Activated naive CD8-positive, alpha-beta T cell treated with anti-CD3 and anti-CD28 coated beads, Interleukin-2, amount 10 ng/mL, durations not matched to agents 7 days and 5 days (primary cell): ENCODE results near the gene ARID4B. TPM values are rescaled to one million over a fixed set of nuclear protein-coding genes. Genes with fewer than 3 reads are reported as not detected.

Source experiments
- ATAC-seq: fragments of 150-1000 bp; cut with Tn5 transposase; one replicate; pipeline ENCODE4 v1.10.0; 2021; ENCODE audit warnings: low read depth, moderate library complexity
- POLR2A ChIA-PET: fragments of 350-600 bp; sonication (Branson Sonifier 250); formaldehyde crosslinking; loops from one replicate; lab custom pipeline; 2021; ENCODE audit warnings: antibody characterized with exemption; lab: Charles Lee
- DNase-seq: peaks from one replicate; pipeline ENCODE4 v3.0.0; 2021
- H3K27ac Mint-ChIP-seq: one replicate; pipeline ENCODE4 v1.8.0; 2022; ENCODE audit warnings: mild to moderate bottlenecking, mixed read lengths
- H3K27me3 Mint-ChIP-seq: one replicate; pipeline ENCODE4 v1.8.0; 2022; ENCODE audit warnings: mild to moderate bottlenecking, moderate library complexity, mixed read lengths
- H3K36me3 Mint-ChIP-seq: one replicate; pipeline ENCODE4 v1.8.0; 2021; ENCODE audit warnings: mild to moderate bottlenecking, mixed read lengths
- H3K4me1 Mint-ChIP-seq: one replicate; pipeline ENCODE4 v1.8.0; 2021; ENCODE audit warnings: mixed read lengths
- H3K4me3 Mint-ChIP-seq: one replicate; pipeline ENCODE4 v1.8.0; 2022; ENCODE audit warnings: mild to moderate bottlenecking, moderate library complexity, mixed read lengths
- H3K9me3 Mint-ChIP-seq: one replicate; pipeline ENCODE4 v1.8.0; 2021; ENCODE audit warnings: mixed read lengths
- microRNA-seq: library from miRNA; unstranded; fragments of <30 nt; microRNA quantifications from one replicate; pipeline ENCODE4 v1.2.0, GENCODE V29; 2022
- total RNA-seq, 2 experiments: library from RNA; stranded (reverse); gene quantifications; one replicate each; pipeline ENCODE4 v1.2.3, GENCODE V29; 2021

ARID4B gene
- total RNA-seq, 2 experiments from 2014 or later, result 62.3 to 66.6 TPM

DNA sequence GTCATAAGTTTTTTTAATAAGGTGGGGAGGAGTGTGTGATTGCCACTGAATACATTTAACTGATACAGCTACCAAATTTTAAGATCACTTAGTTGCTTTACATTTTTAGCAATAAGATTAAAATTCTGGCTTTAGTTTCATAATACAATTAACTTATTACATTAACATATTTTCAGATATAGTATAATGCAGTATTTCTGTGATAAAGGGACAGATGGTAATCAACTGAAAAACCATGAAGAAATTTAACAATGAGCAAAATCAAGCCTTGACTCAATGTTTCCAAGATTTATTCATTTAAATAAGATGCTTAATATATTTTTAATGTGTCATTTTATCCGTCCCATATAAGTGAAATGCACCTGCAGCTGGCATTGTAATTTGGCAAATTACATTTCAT, 203.3 kb downstream of the ARID4B start:
- H3K27me3 Mint-ChIP-seq, result no peaks in the 10 kb centered on the region
- no peaks in the 10 kb centered on the region for H3K9me3 Mint-ChIP-seq
- peaks cover 37% of the 10 kb centered on the region for H3K4me1 Mint-ChIP-seq
- no peak for DNase-seq
- ATAC-seq, result no peak
- peaks cover 31% of the 10 kb centered on the region for H3K36me3 Mint-ChIP-seq
- H3K27ac Mint-ChIP-seq, result peak overlapping the region; percentile 81
- POLR2A ChIA-PET, result no interaction called here
- peak overlapping the region; percentile 58 for H3K4me3 Mint-ChIP-seq

DNA sequence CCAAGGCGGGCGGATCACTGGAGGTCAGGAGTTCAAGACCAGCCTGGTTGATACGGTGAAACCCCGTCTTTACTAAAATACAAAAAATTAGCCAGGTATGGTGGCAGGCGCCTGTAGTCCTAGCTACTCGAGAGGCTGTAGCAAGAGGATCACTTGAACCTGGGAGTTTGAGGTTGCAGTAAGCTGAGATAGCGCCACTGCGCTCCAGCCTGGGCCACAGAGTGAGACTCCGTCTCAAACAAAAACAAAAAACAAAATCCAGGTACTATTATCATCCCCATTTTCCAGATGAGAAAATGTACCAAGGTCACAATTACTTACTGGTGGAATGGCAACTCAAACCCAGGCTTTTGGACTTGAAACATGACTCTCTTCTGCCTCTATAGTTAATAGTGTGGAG, 203.9 kb downstream of the ARID4B start:
- peaks cover 37% of the 10 kb centered on the region for H3K4me1 Mint-ChIP-seq
- H3K9me3 Mint-ChIP-seq, result no peaks in the 10 kb centered on the region
- H3K27me3 Mint-ChIP-seq, result no peaks in the 10 kb centered on the region
- DNase-seq (no peak), ATAC-seq (no peak)
- H3K27ac Mint-ChIP-seq, result peak overlapping the region; percentile 81
- POLR2A ChIA-PET, result no interaction called here
- peak overlapping the region; percentile 58 for H3K4me3 Mint-ChIP-seq
- H3K36me3 Mint-ChIP-seq, result peaks cover 31% of the 10 kb centered on the region

DNA sequence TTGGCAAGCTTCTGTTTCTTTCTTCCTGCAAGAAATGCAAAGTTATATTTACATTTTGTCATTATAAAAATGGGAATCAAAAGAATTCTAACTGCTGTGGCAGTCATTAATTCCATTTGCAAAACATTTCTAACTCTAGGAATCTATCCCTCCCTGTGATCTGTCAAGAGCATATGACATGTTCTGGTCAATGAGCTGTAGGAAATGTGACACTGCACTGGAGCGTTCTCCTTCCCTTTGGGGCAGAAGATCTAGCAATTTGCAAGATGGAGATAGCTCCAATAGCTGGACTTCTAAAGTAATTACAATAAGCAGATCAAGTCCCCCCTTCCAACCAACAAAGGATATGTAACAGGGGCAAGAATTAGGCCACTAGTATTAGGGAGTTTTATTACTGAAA, 205.6 kb downstream of the ARID4B start:
- Mint-ChIP-seq H3K4me1 (peaks cover 37% of the 10 kb centered on the region), H3K36me3 (peaks cover 39% of the 10 kb centered on the region), H3K4me3 (no peak overlapping the region), H3K27ac (peak overlapping the region; percentile 59), H3K27me3 (no peaks in the 10 kb centered on the region), H3K9me3 (no peaks in the 10 kb centered on the region)
- POLR2A ChIA-PET, result no interaction called here
- ATAC-seq (no peak), DNase-seq (no peak)

Small RNAs within 50 kb of the gene (microRNA-seq; reads per million reads assigned to microRNA genes)
- not detected for gene MIR4753

Other genes starting within 250 kb of the ARID4B start
- gene TOMM20, start 199.3 kb downstream of the ARID4B start, total RNA-seq, result 10 to 100 TPM; 81.2 to 95.5 TPM
- 100 to 1,000 TPM; 129 to 134 TPM for gene RBM34, start 166.9 kb downstream of the ARID4B start, total RNA-seq
- gene GGPS1, start 391 bp upstream of the ARID4B start, total RNA-seq, result 10 to 100 TPM; 31.9 to 34.9 TPM
- gene TBCE, start 39.2 kb upstream of the ARID4B start, total RNA-seq, result 10 to 100 TPM; 29.8 to 30.3 TPM
- gene B3GALNT2, start 176.3 kb upstream of the ARID4B start, total RNA-seq, result 10 to 100 TPM; 10.6 to 10.7 TPM